Vagina (tissue), 2 donors: ENCODE data around the gene UBE3D. TPM values are rescaled to one million over a fixed set of nuclear protein-coding genes. Genes with fewer than 3 reads are reported as not detected.

Experiments
- DNase-seq, 2 donors: peaks; one replicate each; pipeline ENCODE4 v3.0.0-alpha.2; 2017; ENCODE audit errors: extremely low spot score in 2 of 2
- H3K27ac ChIP-seq: fragments of 200-600 bp; sonication (generic); one replicate; pipeline ENCODE4 v1.5.1; 2019
- H3K27me3 ChIP-seq: fragments of 200-600 bp; sonication (generic); one replicate; pipeline ENCODE4 v1.5.1; 2019
- H3K36me3 ChIP-seq, 2 donors: fragments of 200-600 bp; sonication (generic); one replicate each; pipeline ENCODE4 v1.5.1; 2017 to 2019
- H3K4me1 ChIP-seq: fragments of 200-600 bp; sonication (generic); one replicate; pipeline ENCODE4 v1.5.1; 2019
- H3K4me3 ChIP-seq, 2 donors: fragments of 200-600 bp; sonication (generic); 1 replicate in 1 of 2; 2 replicates in 1 of 2; pipeline ENCODE4 v1.5.1; 2016 to 2019
- H3K9me3 ChIP-seq: fragments of 200-600 bp; sonication (generic); one replicate; pipeline ENCODE4 v1.5.1; 2019
- POLR2A ChIP-seq, 2 donors: fragments of 450-650 bp; IDR thresholded peaks; one replicate each; pipeline ENCODE4 v1.6.1; 2017; ENCODE audit warnings: antibody characterized with exemption in 2 of 2, mild to moderate bottlenecking in 2 of 2, moderate library complexity in 2 of 2
- POLR2AphosphoS5 ChIP-seq, 2 donors: sonication (generic); formaldehyde crosslinking; IDR thresholded peaks; one replicate each; pipeline ENCODE4 v1.9.0; 2017; ENCODE audit warnings: antibody characterized with exemption in 2 of 2, mild to moderate bottlenecking in 2 of 2, low read depth in 1 of 2; ENCODE audit not compliant: insufficient read depth in 1 of 2
- intact Hi-C: fragments of 100-400 bp; cut with DNase I; formaldehyde crosslinking; loops from one replicate; pipeline ENCODE4 v1.15.1; 2023
- total RNA-seq: library from RNA; depleted of rRNA; stranded (reverse); fragments of >200 nt; gene quantifications from one replicate; pipeline ENCODE4 v1.2.3, GENCODE V29; 2016
- TF ChIP-seq, protein P1 (sequence below), 3 experiments: fragments of 450-650 bp in 2 of 3; fragments of 200-600 bp in 1 of 3; sonication (generic) in 1 of 3; IDR thresholded peaks; one replicate each; pipeline ENCODE4 v1.5.1; 2017 to 2019; ENCODE audit warnings: antibody characterized with exemption in 3 of 3, mild to moderate bottlenecking in 2 of 3, moderate library complexity in 2 of 3

Gene UBE3D
- total RNA-seq, 1 donor from 2014 or later = 8.3 TPM

DNA sequence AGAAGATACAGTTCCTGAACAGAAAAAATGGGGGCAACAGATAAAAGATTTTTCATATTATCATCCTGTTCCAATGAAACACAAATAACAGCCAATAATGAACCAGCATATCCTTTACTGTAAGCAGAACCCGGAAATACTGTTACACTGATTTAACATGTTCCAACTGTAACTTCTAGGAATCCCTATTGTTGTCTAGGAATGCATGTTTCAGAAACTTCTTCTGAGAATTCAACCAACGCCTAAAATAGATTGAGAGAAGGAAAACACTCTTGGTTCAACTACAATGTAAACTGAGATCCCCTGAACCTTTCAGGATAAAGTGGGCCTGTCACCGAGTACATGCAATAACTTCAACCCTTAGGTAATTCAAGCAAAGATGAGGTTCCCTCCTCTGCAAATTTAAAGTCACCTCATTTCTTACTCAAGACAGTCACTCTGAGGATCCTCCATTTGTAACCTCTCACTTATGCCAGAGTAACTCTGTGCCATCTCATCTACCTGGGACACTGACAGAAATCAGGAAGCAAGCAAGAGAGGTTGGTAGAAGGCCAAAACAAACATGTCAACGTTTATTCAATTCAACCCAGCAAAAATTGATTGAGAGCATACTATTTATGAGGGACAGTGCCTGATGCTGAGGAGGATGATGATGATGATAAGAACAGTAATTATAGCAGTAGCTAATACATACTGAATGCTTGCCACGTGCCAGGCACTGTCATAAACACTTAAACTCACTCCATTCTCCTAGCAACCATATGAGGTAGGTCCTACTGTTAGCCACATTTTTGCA is 14.1 kb downstream of the UBE3D start:
- H3K4me1 ChIP-seq = no peaks in the 10 kb centered on the region
- no peaks in the 10 kb centered on the region for H3K27me3 ChIP-seq
- intact Hi-C loops = loop anchor here (10.0 kb wide), 1 partner anchor 797 kb away; no protein-coding TSS in a partner anchor
- H3K4me3 ChIP-seq = no peak overlapping the region
- no peak overlapping the region for H3K27ac ChIP-seq
- H3K36me3 ChIP-seq = no peaks in the 10 kb centered on the region
- no peaks in the 10 kb centered on the region for H3K9me3 ChIP-seq
- TF ChIP-seq POLR2AphosphoS5 (IDR thresholded peaks at IDR 0.05; ENCODE audit: insufficient read depth in 1 of 2, low read depth in 1 of 2) (no peak), POLR2A (IDR thresholded peaks at IDR 0.05) (no peak)
- TF ChIP-seq, protein P1, sequence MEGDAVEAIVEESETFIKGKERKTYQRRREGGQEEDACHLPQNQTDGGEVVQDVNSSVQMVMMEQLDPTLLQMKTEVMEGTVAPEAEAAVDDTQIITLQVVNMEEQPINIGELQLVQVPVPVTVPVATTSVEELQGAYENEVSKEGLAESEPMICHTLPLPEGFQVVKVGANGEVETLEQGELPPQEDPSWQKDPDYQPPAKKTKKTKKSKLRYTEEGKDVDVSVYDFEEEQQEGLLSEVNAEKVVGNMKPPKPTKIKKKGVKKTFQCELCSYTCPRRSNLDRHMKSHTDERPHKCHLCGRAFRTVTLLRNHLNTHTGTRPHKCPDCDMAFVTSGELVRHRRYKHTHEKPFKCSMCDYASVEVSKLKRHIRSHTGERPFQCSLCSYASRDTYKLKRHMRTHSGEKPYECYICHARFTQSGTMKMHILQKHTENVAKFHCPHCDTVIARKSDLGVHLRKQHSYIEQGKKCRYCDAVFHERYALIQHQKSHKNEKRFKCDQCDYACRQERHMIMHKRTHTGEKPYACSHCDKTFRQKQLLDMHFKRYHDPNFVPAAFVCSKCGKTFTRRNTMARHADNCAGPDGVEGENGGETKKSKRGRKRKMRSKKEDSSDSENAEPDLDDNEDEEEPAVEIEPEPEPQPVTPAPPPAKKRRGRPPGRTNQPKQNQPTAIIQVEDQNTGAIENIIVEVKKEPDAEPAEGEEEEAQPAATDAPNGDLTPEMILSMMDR (IDR thresholded peaks at IDR 0.05) = no peak
- no peak for DNase-seq

DNA sequence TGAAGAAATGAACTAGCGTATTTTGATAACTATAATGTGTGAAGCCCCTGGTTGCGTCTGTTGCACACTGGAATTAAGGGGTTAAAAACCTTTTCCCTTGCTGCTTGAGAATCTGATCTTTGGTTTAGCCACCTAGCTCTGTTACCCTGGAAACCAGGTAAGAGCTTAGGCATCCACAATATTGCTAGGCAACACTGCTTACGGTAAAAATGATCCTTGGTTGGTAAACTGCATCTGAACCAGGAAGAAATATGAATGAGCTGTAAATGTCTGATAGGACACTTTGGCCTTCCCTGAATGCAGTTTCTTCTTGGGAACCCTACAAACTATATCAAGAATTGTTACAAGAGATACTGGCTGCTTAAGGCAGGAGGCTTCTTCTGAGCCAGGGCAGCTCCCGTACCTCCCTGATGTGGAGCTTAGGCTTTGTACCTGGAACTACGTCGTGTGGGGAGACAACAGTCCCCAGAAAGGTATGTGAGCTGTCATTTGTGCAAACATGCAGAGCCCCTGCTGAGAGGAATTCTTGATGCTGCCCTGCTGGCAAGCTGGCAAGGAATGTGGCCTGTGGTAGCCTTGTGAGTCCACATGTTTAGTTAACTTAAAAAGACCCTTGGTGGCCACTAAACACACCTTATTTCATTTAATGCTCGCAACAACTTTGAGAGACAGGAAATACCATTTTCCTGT is 18.4 kb downstream of the UBE3D start:
- TF ChIP-seq, protein P1 (IDR thresholded peaks at IDR 0.05) = no peak
- TF ChIP-seq POLR2AphosphoS5 (IDR thresholded peaks at IDR 0.05; ENCODE audit: insufficient read depth in 1 of 2, low read depth in 1 of 2) (no peak), POLR2A (IDR thresholded peaks at IDR 0.05) (no peak)
- intact Hi-C loops = no loop called here
- H3K4me3 ChIP-seq = no peak overlapping the region

DNA sequence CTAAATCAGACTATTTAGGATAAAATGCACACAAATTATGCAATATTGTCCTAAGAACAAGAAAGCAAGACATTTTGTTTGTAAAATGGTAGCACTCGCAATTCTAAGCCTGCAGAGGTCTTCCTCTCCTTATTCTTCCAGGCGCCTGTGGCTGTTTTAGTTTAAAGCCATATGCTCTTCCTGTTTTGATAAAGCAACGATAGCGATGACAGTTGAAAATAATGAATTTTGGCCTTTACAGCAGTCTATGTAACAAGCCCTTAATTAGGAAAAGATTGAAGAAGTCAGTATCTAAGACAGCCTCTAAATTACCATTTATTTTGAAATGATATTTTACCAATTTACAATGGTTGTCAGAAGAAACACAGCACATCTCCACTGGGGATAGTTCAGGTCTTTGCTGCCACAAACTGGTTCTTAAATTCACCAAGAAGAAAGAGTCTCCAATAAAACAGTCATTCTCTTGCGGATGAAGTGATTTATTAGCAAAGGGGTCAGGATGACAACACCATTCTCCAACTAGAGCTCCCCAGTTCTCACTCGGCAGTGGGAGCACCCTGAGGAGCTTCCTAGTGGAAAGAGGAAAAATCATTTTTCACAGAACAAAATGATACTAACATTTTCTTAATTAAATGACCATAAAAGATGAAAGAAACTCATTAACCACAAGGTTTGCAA is 21.4 kb downstream of the UBE3D start:
- no peak overlapping the region for H3K4me3 ChIP-seq
- H3K36me3 ChIP-seq = no peaks in the 10 kb centered on the region
- TF ChIP-seq POLR2AphosphoS5 (IDR thresholded peaks at IDR 0.05; ENCODE audit: insufficient read depth in 1 of 2, low read depth in 1 of 2) = no peak
- TF ChIP-seq, protein P1 (IDR thresholded peaks at IDR 0.05) = no peak
- no peak for TF ChIP-seq POLR2A (IDR thresholded peaks at IDR 0.05)
- H3K27ac ChIP-seq = no peak overlapping the region
- no peaks in the 10 kb centered on the region for H3K9me3 ChIP-seq
- H3K4me1 ChIP-seq = no peaks in the 10 kb centered on the region
- intact Hi-C loops = no loop called here
- H3K27me3 ChIP-seq = no peaks in the 10 kb centered on the region
- DNase-seq = no peak

More for the DNA sequence above, 18.4 kb downstream of the UBE3D start:
- no peak for DNase-seq
- Histone ChIP-seq H3K27ac (no peak overlapping the region), H3K4me1 (no peaks in the 10 kb centered on the region), H3K27me3 (no peaks in the 10 kb centered on the region), H3K36me3 (no peaks in the 10 kb centered on the region), H3K9me3 (no peaks in the 10 kb centered on the region)

DNA sequence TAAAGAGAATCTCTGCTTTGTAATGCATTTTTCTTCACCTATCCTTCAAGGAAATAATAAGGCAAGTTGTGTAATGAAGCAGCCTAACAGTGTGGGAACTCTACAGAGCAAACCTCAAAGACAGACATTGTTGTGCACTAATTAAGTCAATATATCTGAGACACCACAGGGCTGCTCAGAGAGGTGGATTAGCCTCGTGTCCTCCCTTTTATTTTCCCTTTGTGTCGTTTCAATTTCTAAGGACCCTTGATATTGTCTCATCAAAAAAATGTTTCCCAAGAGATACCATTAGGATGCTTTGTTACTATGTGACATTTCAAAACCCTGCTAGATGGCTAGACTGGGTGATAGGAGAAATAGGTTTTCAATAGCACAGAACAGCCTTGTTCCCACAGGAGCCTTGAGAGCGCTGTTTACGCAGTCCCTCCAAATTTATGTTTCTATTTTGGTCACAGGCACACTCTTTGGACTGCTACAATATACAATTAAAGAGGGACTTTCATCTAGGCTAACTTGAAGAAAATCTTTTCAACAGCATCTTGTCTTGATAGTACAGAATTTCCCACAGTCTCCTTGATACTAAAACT is 23.1 kb downstream of the UBE3D start:
- Histone ChIP-seq H3K36me3 (no peaks in the 10 kb centered on the region), H3K27ac (no peak overlapping the region), H3K27me3 (no peaks in the 10 kb centered on the region), H3K4me1 (no peaks in the 10 kb centered on the region), H3K4me3 (no peak overlapping the region), H3K9me3 (no peaks in the 10 kb centered on the region)
- intact Hi-C loops = no loop called here
- TF ChIP-seq POLR2A (IDR thresholded peaks at IDR 0.05) (no peak), POLR2AphosphoS5 (IDR thresholded peaks at IDR 0.05; ENCODE audit: insufficient read depth in 1 of 2, low read depth in 1 of 2) (no peak)
- TF ChIP-seq, protein P1 (IDR thresholded peaks at IDR 0.05) = no peak
- no peak for DNase-seq
